HG02884 (cell line): Measurements from ENCODE around the gene ITK.
"Not testable (repeated sequence)": the region's sequence is repeated elsewhere in the genome, so short reads cannot be mapped to it uniquely, and the experiment has no call there.

ENCODE experiments used
- ATAC-seq: cut with Tn5 transposase; IDR thresholded peaks from one replicate; pipeline ENCODE4 v1.9.1; 2021; ENCODE audit warnings: mild to moderate bottlenecking, moderate library complexity; ENCODE audit not compliant: unreplicated experiment

Gene ITK

GRCh38 chr5:157205708-157206107, 25.1 kb downstream of the ITK start:
- no peak for ATAC-seq

- not testable (repeated sequence) for ATAC-seq
These were observed 30.0 kb downstream of the ITK start for GRCh38 chr5:157210652-157211051.

- ATAC-seq = no peak
These were observed 31.7 kb downstream of the ITK start for GRCh38 chr5:157212307-157212706.

- no peak for ATAC-seq
These were observed 33.0 kb downstream of the ITK start for GRCh38 chr5:157213527-157214243.

GRCh38 chr5:157214415-157214814, 33.8 kb downstream of the ITK start:
- no peak for ATAC-seq

GRCh38 chr5:157214861-157215513, 34.3 kb downstream of the ITK start:
- ATAC-seq = no peak

GRCh38 chr5:157215514-157216167, 35.0 kb downstream of the ITK start:
- ATAC-seq = no peak

GRCh38 chr5:157216391-157217142, 35.9 kb downstream of the ITK start:
- ATAC-seq = no peak

GRCh38 chr5:157217289-157218024, 36.8 kb downstream of the ITK start:
- no peak for ATAC-seq

GRCh38 chr5:157219491-157220271, 39.0 kb downstream of the ITK start:
- peak; percentile 68 for ATAC-seq

- no peak for ATAC-seq
These were observed 41.3 kb downstream of the ITK start for GRCh38 chr5:157221959-157222358.

GRCh38 chr5:157222506-157223230, 42.0 kb downstream of the ITK start:
- no peak for ATAC-seq

- no peak for ATAC-seq
These were observed 45.1 kb downstream of the ITK start for GRCh38 chr5:157225469-157226422.

GRCh38 chr5:157230610-157231009, 50.0 kb downstream of the ITK start:
- no peak for ATAC-seq

- ATAC-seq = no peak
These were observed 52.1 kb downstream of the ITK start for GRCh38 chr5:157232706-157233105.

GRCh38 chr5:157233515-157233914, 52.9 kb downstream of the ITK start:
- ATAC-seq = no peak

GRCh38 chr5:157236423-157236822, 55.8 kb downstream of the ITK start:
- no peak for ATAC-seq

- no peak for ATAC-seq
These were observed 60.8 kb downstream of the ITK start for GRCh38 chr5:157241483-157241882.
